ENCODE measurements around the gene IP6K3. TPM values are rescaled to one million over a fixed set of nuclear protein-coding genes. Genes with fewer than 3 reads are reported as not detected.

Gene IP6K3
- total RNA-seq, 1 experiment from 2014 or later: not detected

DNA sequence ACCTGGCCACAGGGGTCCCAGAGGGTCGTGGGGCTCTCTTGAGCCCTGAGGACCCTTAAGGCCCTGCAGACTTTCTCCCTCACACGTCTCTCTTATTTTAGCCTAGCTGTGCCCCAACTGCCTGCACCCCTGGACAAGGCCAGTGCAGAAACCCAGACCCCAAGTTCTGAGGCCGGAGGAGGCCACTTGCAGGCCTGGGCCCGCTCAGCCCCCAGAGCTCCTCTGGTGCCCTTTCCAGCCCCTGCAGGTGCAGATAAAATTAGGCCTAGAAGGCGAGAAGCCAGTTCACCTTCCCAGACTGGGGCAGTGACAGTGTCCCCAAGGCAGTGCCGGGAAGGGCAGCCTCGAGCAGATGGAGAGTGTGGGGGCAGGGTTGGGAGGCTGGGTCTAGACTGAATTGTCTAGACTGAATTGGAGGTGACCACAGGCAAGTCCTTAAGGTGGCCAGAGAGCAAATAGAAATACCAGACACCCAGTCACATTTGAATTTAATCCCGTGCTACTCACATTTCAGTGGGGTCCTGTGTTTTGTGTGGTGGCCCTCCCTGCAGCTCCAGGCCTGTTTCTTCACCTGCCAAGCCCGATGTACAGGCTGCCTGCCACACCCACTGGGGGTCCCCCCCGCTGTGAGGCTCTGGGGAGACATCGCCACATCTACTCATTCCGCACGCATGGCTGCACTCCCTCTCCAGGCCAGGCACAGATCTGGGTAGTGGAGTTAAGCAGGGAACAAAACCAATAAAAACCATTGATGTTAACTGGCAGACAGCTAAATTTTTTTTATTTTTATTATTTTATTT, 8.6 kb upstream of the IP6K3 start:
- BruUV-seq (replicated peaks): no TSS peak
- ChIA-PET CTCF (interaction anchor here (0.6 kb wide), 1 partner anchor 168 kb away, joined by 3 read pairs; no protein-coding TSS in a partner anchor), POLR2A (interaction anchor here (0.7 kb wide), 1 partner anchor 9 kb away, joined by 4 read pairs; no protein-coding TSS in a partner anchor)
- Histone ChIP-seq H3K36me3 (ENCODE audit: control insufficient read depth, insufficient read depth, low read length) (no peaks in the 10 kb centered on the region), H3K4me1 (ENCODE audit: control insufficient read depth, insufficient read depth, low read length) (peaks cover 12% of the 10 kb centered on the region), H3K27me3 (ENCODE audit: control insufficient read depth, insufficient read depth, low read length) (no peaks in the 10 kb centered on the region), H3K9me3 (ENCODE audit: control insufficient read depth, insufficient read depth, low read depth, low read length) (no peaks in the 10 kb centered on the region), H3K4me3 (ENCODE audit: low read depth in 2 of 2, low read length in 2 of 2) (no peak overlapping the region), H3K27ac (ENCODE audit: low read length) (no peak overlapping the region)
- no peak for DNase-seq (ENCODE audit: low read depth, low spot score)
- no peak for ATAC-seq
- in situ Hi-C loops (cut with HindIII; ENCODE audit: low pct_unique_long_range_greater_than_20kb, low sequenced_read_pairs) (no loop called here), intact Hi-C loops (cut with micrococcal nuclease; ENCODE audit: unreplicated experiment) (no loop called here)
- TF ChIP-seq, protein P1, sequence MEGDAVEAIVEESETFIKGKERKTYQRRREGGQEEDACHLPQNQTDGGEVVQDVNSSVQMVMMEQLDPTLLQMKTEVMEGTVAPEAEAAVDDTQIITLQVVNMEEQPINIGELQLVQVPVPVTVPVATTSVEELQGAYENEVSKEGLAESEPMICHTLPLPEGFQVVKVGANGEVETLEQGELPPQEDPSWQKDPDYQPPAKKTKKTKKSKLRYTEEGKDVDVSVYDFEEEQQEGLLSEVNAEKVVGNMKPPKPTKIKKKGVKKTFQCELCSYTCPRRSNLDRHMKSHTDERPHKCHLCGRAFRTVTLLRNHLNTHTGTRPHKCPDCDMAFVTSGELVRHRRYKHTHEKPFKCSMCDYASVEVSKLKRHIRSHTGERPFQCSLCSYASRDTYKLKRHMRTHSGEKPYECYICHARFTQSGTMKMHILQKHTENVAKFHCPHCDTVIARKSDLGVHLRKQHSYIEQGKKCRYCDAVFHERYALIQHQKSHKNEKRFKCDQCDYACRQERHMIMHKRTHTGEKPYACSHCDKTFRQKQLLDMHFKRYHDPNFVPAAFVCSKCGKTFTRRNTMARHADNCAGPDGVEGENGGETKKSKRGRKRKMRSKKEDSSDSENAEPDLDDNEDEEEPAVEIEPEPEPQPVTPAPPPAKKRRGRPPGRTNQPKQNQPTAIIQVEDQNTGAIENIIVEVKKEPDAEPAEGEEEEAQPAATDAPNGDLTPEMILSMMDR (IDR thresholded peaks at IDR 0.05): no peak
- TF ChIP-seq TCF7L2 (IDR thresholded peaks at IDR 0.05; ENCODE audit: low read depth, low read length) (no peak), POLR2AphosphoS5 (IDR thresholded peaks at IDR 0.05; ENCODE audit: low read depth, low read length) (no peak), SIN3A (IDR thresholded peaks at IDR 0.05; ENCODE audit: borderline replicate concordance, insufficient read depth, low read depth, low read length) (no peak)
- TF ChIP-seq, protein P2, sequence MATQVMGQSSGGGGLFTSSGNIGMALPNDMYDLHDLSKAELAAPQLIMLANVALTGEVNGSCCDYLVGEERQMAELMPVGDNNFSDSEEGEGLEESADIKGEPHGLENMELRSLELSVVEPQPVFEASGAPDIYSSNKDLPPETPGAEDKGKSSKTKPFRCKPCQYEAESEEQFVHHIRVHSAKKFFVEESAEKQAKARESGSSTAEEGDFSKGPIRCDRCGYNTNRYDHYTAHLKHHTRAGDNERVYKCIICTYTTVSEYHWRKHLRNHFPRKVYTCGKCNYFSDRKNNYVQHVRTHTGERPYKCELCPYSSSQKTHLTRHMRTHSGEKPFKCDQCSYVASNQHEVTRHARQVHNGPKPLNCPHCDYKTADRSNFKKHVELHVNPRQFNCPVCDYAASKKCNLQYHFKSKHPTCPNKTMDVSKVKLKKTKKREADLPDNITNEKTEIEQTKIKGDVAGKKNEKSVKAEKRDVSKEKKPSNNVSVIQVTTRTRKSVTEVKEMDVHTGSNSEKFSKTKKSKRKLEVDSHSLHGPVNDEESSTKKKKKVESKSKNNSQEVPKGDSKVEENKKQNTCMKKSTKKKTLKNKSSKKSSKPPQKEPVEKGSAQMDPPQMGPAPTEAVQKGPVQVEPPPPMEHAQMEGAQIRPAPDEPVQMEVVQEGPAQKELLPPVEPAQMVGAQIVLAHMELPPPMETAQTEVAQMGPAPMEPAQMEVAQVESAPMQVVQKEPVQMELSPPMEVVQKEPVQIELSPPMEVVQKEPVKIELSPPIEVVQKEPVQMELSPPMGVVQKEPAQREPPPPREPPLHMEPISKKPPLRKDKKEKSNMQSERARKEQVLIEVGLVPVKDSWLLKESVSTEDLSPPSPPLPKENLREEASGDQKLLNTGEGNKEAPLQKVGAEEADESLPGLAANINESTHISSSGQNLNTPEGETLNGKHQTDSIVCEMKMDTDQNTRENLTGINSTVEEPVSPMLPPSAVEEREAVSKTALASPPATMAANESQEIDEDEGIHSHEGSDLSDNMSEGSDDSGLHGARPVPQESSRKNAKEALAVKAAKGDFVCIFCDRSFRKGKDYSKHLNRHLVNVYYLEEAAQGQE (IDR thresholded peaks at IDR 0.05; ENCODE audit: insufficient read depth in 1 of 2, low read depth in 2 of 2, low read length in 1 of 2): no peak

DNA sequence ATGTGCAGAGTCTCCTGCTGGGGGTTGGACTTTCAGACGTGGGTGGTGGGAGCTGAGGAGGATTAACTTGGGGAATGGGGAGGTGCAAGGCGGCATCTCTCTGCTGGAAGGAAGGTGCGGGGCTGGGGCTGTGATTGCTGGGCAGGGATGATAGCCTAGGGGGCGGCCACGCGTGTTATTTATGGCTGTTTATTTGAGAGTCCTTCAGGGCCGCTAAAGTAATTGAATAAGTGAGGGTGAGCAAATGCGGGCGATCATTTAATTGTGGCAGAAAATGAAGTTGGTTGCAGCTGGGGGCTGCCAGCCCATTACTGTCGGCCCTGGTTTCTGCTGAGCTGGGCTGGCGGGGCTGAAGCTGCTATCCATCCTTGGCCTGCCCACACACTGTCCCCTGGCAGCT, 7.5 kb upstream of the IP6K3 start:
- ChIA-PET POLR2A (no interaction called here), CTCF (interaction anchor here (0.6 kb wide), 1 partner anchor 373 kb away, joined by 4 read pairs; no protein-coding TSS in a partner anchor)
- H3K36me3 ChIP-seq (ENCODE audit: control insufficient read depth, insufficient read depth, low read length): no peaks in the 10 kb centered on the region
- ATAC-seq (no peak), DNase-seq (ENCODE audit: low read depth, low spot score) (no peak)
- intact Hi-C loops (cut with micrococcal nuclease; ENCODE audit: unreplicated experiment): no loop called here
- H3K4me3 ChIP-seq (ENCODE audit: low read depth in 2 of 2, low read length in 2 of 2): no peak overlapping the region
- BruUV-seq (replicated peaks): no TSS peak
- H3K4me1 ChIP-seq (ENCODE audit: control insufficient read depth, insufficient read depth, low read length): peaks cover 12% of the 10 kb centered on the region
- TF ChIP-seq POLR2AphosphoS5 (IDR thresholded peaks at IDR 0.05; ENCODE audit: low read depth, low read length) (no peak), TCF7L2 (IDR thresholded peaks at IDR 0.05; ENCODE audit: low read depth, low read length) (no peak), SIN3A (IDR thresholded peaks at IDR 0.05; ENCODE audit: borderline replicate concordance, insufficient read depth, low read depth, low read length) (no peak)
- TF ChIP-seq, protein P2 (IDR thresholded peaks at IDR 0.05; ENCODE audit: insufficient read depth in 1 of 2, low read depth in 2 of 2, low read length in 1 of 2): no peak
- TF ChIP-seq, protein P1 (IDR thresholded peaks at IDR 0.05): no peak
- no peaks in the 10 kb centered on the region for H3K9me3 ChIP-seq (ENCODE audit: control insufficient read depth, insufficient read depth, low read depth, low read length)
- no peak overlapping the region for H3K27ac ChIP-seq (ENCODE audit: low read length)
- in situ Hi-C loops (cut with HindIII; ENCODE audit: low pct_unique_long_range_greater_than_20kb, low sequenced_read_pairs): no loop called here
- no peaks in the 10 kb centered on the region for H3K27me3 ChIP-seq (ENCODE audit: control insufficient read depth, insufficient read depth, low read length)

Measured in Panc1 (cell line).